T-cell (primary cell): ENCODE data around the gene CLCA2. TPM values are rescaled to one million over a fixed set of nuclear protein-coding genes. Genes with fewer than 3 reads are reported as not detected.

Experiments used
- total RNA-seq, 35 experiments: library from RNA in 6 of 35; stranded (reverse) in 6 of 35; fragments of 120-200 nt in 1 of 35; gene quantifications; one replicate each; pipeline versions ENCODE4 v1.2.1 to v1.2.4 and lab custom pipeline; 2013 to 2026

CLCA2 gene
- total RNA-seq, 5 donors from 2014 or later (not counting 1 experiment from before 2014, with no cell fraction given) = not detected

Other genes with a start within 250 kb of the CLCA2 start
- gene ODF2L, start 27.8 kb upstream of the CLCA2 start, total RNA-seq = 10 to 100 TPM; 52.5 to 83.9 (median 67.9) TPM
- gene CLCA1, start 44.8 kb downstream of the CLCA2 start, total RNA-seq = under 1 TPM in 3 of 5 donors, not detected in 2; 0.12 to 0.25 (median 0.23) TPM
- not detected for gene CLCA4, start 122.9 kb downstream of the CLCA2 start, total RNA-seq